Endothelial cell of umbilical vein (primary cell): Measurements from ENCODE around the gene LGALS3. TPM values are rescaled to one million over a fixed set of nuclear protein-coding genes. Genes with fewer than 3 reads are reported as not detected.

Experiments used
- BruUV-seq: library from RNA; stranded (reverse); fragments of 400-500 nt; replicated peaks from 2 replicates; lab custom pipeline; 2021; lab: Mats Ljungman, UMichigan
- CTCF ChIA-PET: fragments of 300-600, 350-600 bp; sonication (Branson Sonifier 250); formaldehyde crosslinking; loops from one replicate; lab custom pipeline; 2021; ENCODE audit warnings: antibody characterized with exemption, inconsistent platforms; lab: Charles Lee
- POLR2A ChIA-PET: fragments of 300-600, 350-600 bp; sonication (Branson Sonifier 250); formaldehyde crosslinking; loops from one replicate; lab custom pipeline; 2021; ENCODE audit warnings: antibody characterized with exemption, inconsistent platforms; lab: Charles Lee
- DNase-seq: peaks from one replicate; pipeline ENCODE4 v3.0.0-alpha.2; 2011; ENCODE audit warnings: low read depth, low spot score
- FAIRE-seq: peaks from 2 replicates; lab custom pipeline; 2011; peaks lifted over from hg19 to GRCh38; lab: Jason Lieb, UNC
- H2AFZ ChIP-seq: 2 replicates; pipeline ENCODE4 v1.6.0; 2012; ENCODE audit warnings: low read depth, low read length, control low read depth, inconsistent platforms
- H3K27ac ChIP-seq: 2 replicates; pipeline ENCODE4 v1.5.1; 2011; ENCODE audit warnings: low read depth, mild to moderate bottlenecking, control low read depth, low read length, moderate library complexity; ENCODE audit not compliant: insufficient read depth
- H3K27me3 ChIP-seq, 2 experiments: 2 replicates each; pipeline versions ENCODE4 v1.6.0 to v1.6.1; 2011; ENCODE audit warnings: low read length in 2 of 2, mixed read lengths in 1 of 2; ENCODE audit not compliant: control insufficient read depth in 2 of 2, insufficient read depth in 2 of 2
- H3K36me3 ChIP-seq, 2 experiments: 2 replicates in 1 of 2; 3 replicates in 1 of 2; pipeline ENCODE4 v1.5.1; 2011; ENCODE audit warnings: low read length in 2 of 2, mild to moderate bottlenecking in 1 of 2, moderate library complexity in 1 of 2; ENCODE audit not compliant: control insufficient read depth in 2 of 2, insufficient read depth in 2 of 2; ENCODE audit errors: extremely low read depth in 1 of 2
- H3K4me1 ChIP-seq: 3 replicates; pipeline ENCODE4 v1.5.1; 2011; ENCODE audit warnings: mild to moderate bottlenecking, low read length; ENCODE audit not compliant: control insufficient read depth, insufficient read depth; ENCODE audit errors: extremely low read depth
- H3K4me2 ChIP-seq: 2 replicates; pipeline ENCODE4 v1.6.1; 2011; ENCODE audit warnings: low read length, control low read depth, mixed read lengths; ENCODE audit not compliant: insufficient read depth
- H3K4me3 ChIP-seq, 3 experiments: fragments of 200-600 bp in 1 of 3; sonication (generic), shearing (Covaris generic) in 1 of 3; replicated peaks in 1 of 3; 2 replicates each; pipeline ENCODE4 v1.5.1; 2011 to 2016; ENCODE audit warnings: control low read depth in 3 of 3, low read length in 3 of 3, mild to moderate bottlenecking in 2 of 3, inconsistent platforms in 1 of 3, low read depth in 1 of 3, moderate library complexity in 1 of 3; ENCODE audit not compliant: insufficient read depth in 1 of 3
- H3K79me2 ChIP-seq: 2 replicates; pipeline ENCODE4 v1.6.0; 2012; ENCODE audit warnings: low read length, inconsistent platforms; ENCODE audit not compliant: control insufficient read depth, insufficient read depth
- H3K9ac ChIP-seq: replicated peaks from 2 replicates; pipeline ENCODE3; 2011; ENCODE audit warnings: low read length, control low read depth; ENCODE audit not compliant: insufficient read depth; ENCODE audit errors: extremely low read depth
- H3K9me1 ChIP-seq: replicated peaks from 3 replicates; pipeline ENCODE4 v1.6.0; 2011; ENCODE audit warnings: mild to moderate bottlenecking, low read length; ENCODE audit not compliant: control insufficient read depth, insufficient read depth; ENCODE audit errors: extremely low read depth
- H3K9me3 ChIP-seq: replicated peaks from 2 replicates; pipeline ENCODE4 v1.5.1; 2012; ENCODE audit warnings: low read length, inconsistent platforms; ENCODE audit not compliant: control insufficient read depth, insufficient read depth
- H4K20me1 ChIP-seq: replicated peaks from 2 replicates; pipeline ENCODE3; 2011; ENCODE audit warnings: mild to moderate bottlenecking, low read length; ENCODE audit not compliant: control insufficient read depth, insufficient read depth; ENCODE audit errors: extremely low read depth
- EZH2 ChIP-seq: IDR thresholded peaks from 2 replicates; pipeline ENCODE4 v1.6.1; 2012; ENCODE audit warnings: borderline replicate concordance, low read depth, mild to moderate bottlenecking, moderate library complexity, low read length, inconsistent platforms; ENCODE audit not compliant: severe bottlenecking
- GATA2 ChIP-seq: IDR thresholded peaks from 2 replicates; pipeline ENCODE4 v1.7.0; 2011; ENCODE audit warnings: low read depth, mild to moderate bottlenecking, moderate library complexity, mixed read lengths, low read length; ENCODE audit not compliant: insufficient read length, insufficient read depth
- JUN ChIP-seq: IDR thresholded peaks from 2 replicates; pipeline ENCODE4 v1.6.1; 2011; ENCODE audit warnings: borderline replicate concordance, low read depth; ENCODE audit not compliant: insufficient read length, insufficient read depth
- MYC ChIP-seq: IDR thresholded peaks from one replicate; pipeline ENCODE4 v1.6.1; 2011; ENCODE audit warnings: mild to moderate bottlenecking, low read depth, low read length
- POLR2A ChIP-seq: IDR thresholded peaks from 2 replicates; pipeline ENCODE4 v1.6.1; 2012; ENCODE audit warnings: low read depth, mild to moderate bottlenecking, control low read depth, low read length
- POLR2AphosphoS5 ChIP-seq: IDR thresholded peaks from 2 replicates; pipeline ENCODE4 v1.6.1; 2012; ENCODE audit warnings: low read depth, mild to moderate bottlenecking, control low read depth, low read length, moderate library complexity; ENCODE audit not compliant: insufficient read depth
- dilution Hi-C: fragments of 300-500 bp; cut with MboI; formaldehyde crosslinking; loops from one replicate; pipeline ENCODE4 v1.15.0; 2019; ENCODE audit warnings: low sequenced_read_pairs; ENCODE audit not compliant: extremely low pct_ligation_motif_present
- intact Hi-C: fragments of 100-400 bp; cut with micrococcal nuclease; formaldehyde crosslinking; loops from one replicate; pipeline ENCODE4 v1.10.0; 2022
- polyA plus RNA-seq, 4 experiments: library from polyadenylated mRNA; depleted of rRNA in 3 of 4; stranded (reverse) in 3 of 4; unstranded in 1 of 4; fragments of >200 nt; gene quantifications; 2 replicates each; pipeline versions ENCODE4 v1.2.1 to v1.2.3, GENCODE V29; 2011 to 2012; ENCODE audit warnings: missing spikeins in 1 of 4
- total RNA-seq: library from RNA; stranded (reverse); gene quantifications from 2 replicates; pipeline ENCODE4 v1.2.3, GENCODE V29; 2021
- TF ChIP-seq, protein P1 (sequence below), 2 donors: IDR thresholded peaks; 1 replicate in 1 of 2; 2 replicates in 1 of 2; pipeline ENCODE4 v1.5.1; 2011; ENCODE audit warnings: low read length in 2 of 2, mild to moderate bottlenecking in 2 of 2, moderate library complexity in 2 of 2, control low read depth in 1 of 2, inconsistent platforms in 1 of 2, low read depth in 1 of 2; ENCODE audit not compliant: insufficient read depth in 1 of 2; ENCODE audit errors: extremely low read depth in 1 of 2
- TF ChIP-seq, protein P2 (sequence below): IDR thresholded peaks from 2 replicates; pipeline ENCODE4 v1.6.1; 2011; ENCODE audit not compliant: insufficient read depth, insufficient read length

LGALS3 gene
- total and polyA plus RNA-seq, 2 donors (not counting 3 experiments of a cell fraction or from before 2014, with no cell fraction given): 33.8 to 55.1 TPM

DNA sequence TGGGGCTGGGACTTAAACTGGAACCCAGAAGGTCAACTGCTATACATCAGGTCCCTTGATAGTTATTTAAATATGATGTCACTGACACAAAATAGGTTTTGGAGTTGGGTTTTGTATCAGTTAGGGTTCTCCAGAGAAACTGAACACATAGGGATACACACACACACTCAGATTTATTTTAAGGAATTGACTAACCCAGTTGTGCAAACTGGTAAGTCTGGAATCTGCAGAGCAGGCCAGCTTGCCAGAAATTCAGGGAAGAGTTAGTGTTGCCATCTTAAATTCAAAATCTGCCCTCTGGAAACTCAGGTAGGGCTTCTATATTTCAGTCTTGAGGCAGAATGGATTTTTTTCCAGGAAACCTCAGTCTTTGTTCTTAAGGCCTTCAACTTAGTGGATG is 40.7 kb upstream of the LGALS3 start:
- dilution Hi-C loops: no loop called here

DNA sequence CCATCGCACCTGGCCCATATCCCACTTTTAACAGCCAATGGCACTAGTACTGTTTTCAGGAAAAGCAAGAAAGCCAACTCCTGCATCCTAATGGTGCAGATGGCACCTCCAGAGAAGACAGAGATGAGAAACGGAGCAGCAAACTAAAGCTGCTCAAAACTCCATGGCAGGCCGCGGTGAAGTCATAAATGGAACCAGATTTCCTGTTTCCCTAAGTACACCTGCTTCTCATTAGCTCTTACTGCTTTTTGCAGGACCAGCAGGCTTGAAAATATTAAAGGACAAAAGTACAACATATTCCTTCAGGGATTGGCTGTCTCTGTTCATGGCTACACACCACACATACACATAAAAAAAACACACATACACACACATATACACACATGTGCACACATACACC is 36.7 kb upstream of the LGALS3 start:
- Histone ChIP-seq H3K4me1 (no peaks in the 10 kb centered on the region), H3K79me2 (no peaks in the 10 kb centered on the region), H3K27ac (no peak overlapping the region), H2AFZ (no peak overlapping the region), H3K9ac (no peak overlapping the region), H4K20me1 (no peaks in the 10 kb centered on the region), H3K4me3 (no peak overlapping the region), H3K4me2 (no peak overlapping the region), H3K27me3 (no peaks in the 10 kb centered on the region), H3K36me3 (no peaks in the 10 kb centered on the region), H3K9me3 (no peaks in the 10 kb centered on the region), H3K9me1 (no peaks in the 10 kb centered on the region)
- dilution Hi-C loops (no loop called here), intact Hi-C loops (no loop called here)
- FAIRE-seq: no peak
- BruUV-seq: no TSS peak
- ChIA-PET POLR2A (no interaction called here), CTCF (interaction anchor here (0.7 to 4.4 kb wide), 5 partner anchors 45 to 68 kb away, joined by 3 to 45 read pairs (median 6); no protein-coding TSS in a partner anchor)
- no peak for DNase-seq
- TF ChIP-seq EZH2: no peak
- TF ChIP-seq, protein P1, sequence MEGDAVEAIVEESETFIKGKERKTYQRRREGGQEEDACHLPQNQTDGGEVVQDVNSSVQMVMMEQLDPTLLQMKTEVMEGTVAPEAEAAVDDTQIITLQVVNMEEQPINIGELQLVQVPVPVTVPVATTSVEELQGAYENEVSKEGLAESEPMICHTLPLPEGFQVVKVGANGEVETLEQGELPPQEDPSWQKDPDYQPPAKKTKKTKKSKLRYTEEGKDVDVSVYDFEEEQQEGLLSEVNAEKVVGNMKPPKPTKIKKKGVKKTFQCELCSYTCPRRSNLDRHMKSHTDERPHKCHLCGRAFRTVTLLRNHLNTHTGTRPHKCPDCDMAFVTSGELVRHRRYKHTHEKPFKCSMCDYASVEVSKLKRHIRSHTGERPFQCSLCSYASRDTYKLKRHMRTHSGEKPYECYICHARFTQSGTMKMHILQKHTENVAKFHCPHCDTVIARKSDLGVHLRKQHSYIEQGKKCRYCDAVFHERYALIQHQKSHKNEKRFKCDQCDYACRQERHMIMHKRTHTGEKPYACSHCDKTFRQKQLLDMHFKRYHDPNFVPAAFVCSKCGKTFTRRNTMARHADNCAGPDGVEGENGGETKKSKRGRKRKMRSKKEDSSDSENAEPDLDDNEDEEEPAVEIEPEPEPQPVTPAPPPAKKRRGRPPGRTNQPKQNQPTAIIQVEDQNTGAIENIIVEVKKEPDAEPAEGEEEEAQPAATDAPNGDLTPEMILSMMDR (IDR thresholded peaks at IDR 0.05; ENCODE audit: extremely low read depth in 1 of 2, insufficient read depth in 1 of 2, low read depth in 1 of 2, low read length in 2 of 2): no peak
- no peak for TF ChIP-seq MYC
- TF ChIP-seq POLR2AphosphoS5: no peak
- TF ChIP-seq POLR2A: no peak
- no peak for TF ChIP-seq GATA2

More for the DNA sequence above, 40.7 kb upstream of the LGALS3 start:
- no peaks in the 10 kb centered on the region for H3K9me3 ChIP-seq
- TF ChIP-seq, protein P2, sequence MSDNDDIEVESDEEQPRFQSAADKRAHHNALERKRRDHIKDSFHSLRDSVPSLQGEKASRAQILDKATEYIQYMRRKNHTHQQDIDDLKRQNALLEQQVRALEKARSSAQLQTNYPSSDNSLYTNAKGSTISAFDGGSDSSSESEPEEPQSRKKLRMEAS: no peak
- TF ChIP-seq JUN: no peak
- H3K79me2 ChIP-seq: no peaks in the 10 kb centered on the region
- no peak overlapping the region for H3K4me3 ChIP-seq
- no peak overlapping the region for H3K27ac ChIP-seq
- ChIA-PET POLR2A (no interaction called here), CTCF (interaction anchor here (1.0 to 4.8 kb wide), 5 partner anchors 10 to 71 kb away, joined by 3 to 187 read pairs (median 5); no protein-coding TSS in a partner anchor)
- peaks cover 0 to 3% of the 10 kb centered on the region in 2 experiments for H3K27me3 ChIP-seq
- no peaks in the 10 kb centered on the region for H3K4me1 ChIP-seq
- H3K4me2 ChIP-seq: no peak overlapping the region
- FAIRE-seq (no peak), DNase-seq (no peak)
- no peaks in the 10 kb centered on the region for H4K20me1 ChIP-seq
- H3K36me3 ChIP-seq: no peaks in the 10 kb centered on the region
- intact Hi-C loops: no loop called here
- H2AFZ ChIP-seq: no peak overlapping the region
- BruUV-seq: no TSS peak
- H3K9me1 ChIP-seq: no peaks in the 10 kb centered on the region
- no peak overlapping the region for H3K9ac ChIP-seq
